Heart right ventricle (tissue), 16 donors: ENCODE measurements around the gene PDS5B. TPM values are rescaled to one million over a fixed set of nuclear protein-coding genes. Genes with fewer than 3 reads are reported as not detected.

Source experiments
- ATAC-seq, 8 donors: fragments of 200-7000 bp; cut with Tn5 transposase; one replicate each; pipeline ENCODE4 v1.9.1; 2020; ENCODE audit warnings: mild to moderate bottlenecking in 8 of 8, moderate library complexity in 8 of 8, moderate number of reproducible peaks in 1 of 8
- DNase-seq, 2 donors: peaks; one replicate each; pipeline ENCODE4 v3.0.0-alpha.2; 2020
- H3K27ac ChIP-seq, 10 donors: fragments of 200-600 bp; sonication (generic) in 2 of 10; one replicate each; pipeline versions ENCODE4 v1.5.0 to v1.8.0; 2020 to 2022; ENCODE audit warnings: mild to moderate bottlenecking in 3 of 10
- H3K27me3 ChIP-seq, 7 donors: fragments of 200-600 bp; one replicate each; pipeline ENCODE4 v1.8.0; 2021 to 2022; ENCODE audit warnings: mild to moderate bottlenecking in 2 of 7
- H3K36me3 ChIP-seq, 9 donors: fragments of 200-600 bp; sonication (generic) in 1 of 9; one replicate each; pipeline versions ENCODE4 v1.5.0 to v1.8.0; 2020 to 2022; ENCODE audit warnings: mild to moderate bottlenecking in 2 of 9
- H3K4me1 ChIP-seq, 9 donors: fragments of 200-600 bp; sonication (generic) in 1 of 9; one replicate each; pipeline versions ENCODE4 v1.5.0 to v1.8.0; 2020 to 2022; ENCODE audit warnings: mild to moderate bottlenecking in 4 of 9
- H3K4me3 ChIP-seq, 10 donors: fragments of 200-600 bp; sonication (generic) in 2 of 10; one replicate each; pipeline versions ENCODE4 v1.5.0 to v1.8.0; 2020 to 2022; ENCODE audit warnings: mild to moderate bottlenecking in 7 of 10, moderate library complexity in 2 of 10
- H3K9me3 ChIP-seq, 11 donors: fragments of 200-600 bp in 10 of 11; sonication (generic) in 2 of 11; one replicate each; pipeline versions ENCODE4 v1.5.0 to v1.8.0; 2013 to 2022; ENCODE audit warnings: mild to moderate bottlenecking in 2 of 11, control low read depth in 1 of 11, moderate library complexity in 1 of 11
- CTCF ChIP-seq, 9 donors: fragments of 200-600 bp; sonication (generic) in 2 of 9; IDR thresholded peaks; one replicate each; pipeline versions ENCODE4 v1.5.0 to v1.8.0; 2021 to 2022; ENCODE audit warnings: antibody characterized with exemption in 9 of 9, mild to moderate bottlenecking in 5 of 9, moderate library complexity in 1 of 9
- WGBS, 2 donors: extraction: QIAGEN DNeasy Blood & Tissue Kit; methylation state at CpG; one replicate each; pipeline ENCODE4 v1.1.7; 2013; ENCODE audit warnings: inconsistent platforms in 1 of 2; 5-methylcytosine and 5-hydroxymethylcytosine counted together
- intact Hi-C, 10 donors: fragments of 100-400 bp; cut with DNase I; formaldehyde crosslinking; loops; one replicate each; pipeline versions ENCODE4 v1.11.1 to v1.14.2; 2022
- polyA plus RNA-seq, 2 donors: library from polyadenylated mRNA; stranded (reverse); fragments of 200-250 nt; gene quantifications; one replicate each; pipeline ENCODE4 v1.2.3, GENCODE V29; 2013
- total RNA-seq, 10 donors: library from RNA; stranded (reverse); fragmentation: NEBNext Ultra II Directional in 3 of 10; extraction: Animal tissue kit (Norgen Biotek cat#: 25700) in 3 of 10; gene quantifications; one replicate each; pipeline versions ENCODE4 v1.2.1 to v1.2.4, GENCODE V29; 2021 to 2023
- donor health status: Arrhythmogenic right ventricular cardiomyopathy.
- donor health status: ischemic (EF 13 %, LVEDD 7.1; RV severe dilation, severe dysfunction).
- donor health status: healthy with polysubstance abuse.
- donor health status: DM: no; HTN: yes; CAD: no.
- donor health status: DM: no; HTN: no; CAD: no.
- donor health status: ischemic (EF 25% LVEDD 6.9; RV normal size, moderate dysfunction).
- donor health status: ischemic (EF 25% LVEDD 5.7; RV mildly dilated, moderate dysfunction).
- donor health status: healthy.
- donor health status: DM: yes; HTN: yes; CAD: no.
- donor health status: Ischemic cardiomyopathy.
- donor health status: ischemic (EF 35%, LVEDD 5.7; RV mildly dilated, moderate dysfunction).
- donor health status: nonischemic (EF 11% LVEDD 7.7; RV severe dilation, severe dysfunction).
- donor health status: DM: yes; HTN: yes; CAD: no.
- donor health status: PGD.
- donor health status: ischemic (EF 29% LVEDD 5.4; RV normal size, mild dysfunction).
- donor health status: nonischemic (EF 23%, LVEDD 6.1; RV moderate dilation, normal function).

PDS5B gene
- total and polyA plus RNA-seq, 12 donors = 5.6 to 29.6 (median 19.9) TPM

GRCh38 chr13:32595306-32595705 is 9.1 kb downstream of the PDS5B start:
- H3K9me3 ChIP-seq = peaks cover 0 to 13% (median 6%) of the 10 kb centered on the region in 11 donors
- ATAC-seq = no peak
- no peaks in the 10 kb centered on the region for H3K27me3 ChIP-seq
- H3K27ac ChIP-seq = no peak overlapping the region
- 81 to 84% methylated on average over 2 of the region's 2 CpGs for WGBS, 2 donors
- no peak for DNase-seq
- H3K4me1 ChIP-seq = peaks cover 0 to 25% (median 20%) of the 10 kb centered on the region in 9 donors
- H3K36me3 ChIP-seq = no peaks in the 10 kb centered on the region
- no peak for TF ChIP-seq CTCF (IDR thresholded peaks at IDR 0.05)
- no peak overlapping the region for H3K4me3 ChIP-seq
- intact Hi-C loops = loop anchor here in 1 of 10 donors (2.0 kb wide), 1 partner anchor 43 kb away; no protein-coding TSS in a partner anchor

GRCh38 chr13:32600890-32601289 is 14.6 kb downstream of the PDS5B start:
- no peaks in the 10 kb centered on the region for H3K27me3 ChIP-seq
- TF ChIP-seq CTCF (IDR thresholded peaks at IDR 0.05) = no peak
- H3K36me3 ChIP-seq = no peaks in the 10 kb centered on the region
- no peak for ATAC-seq
- WGBS, 2 donors = 77 to 78% methylated on average over 2 of the region's 2 CpGs
- no peak for DNase-seq
- intact Hi-C loops = no loop called here
- H3K9me3 ChIP-seq = peaks cover 0 to 34% (median 6%) of the 10 kb centered on the region in 11 donors
- H3K4me1 ChIP-seq = peaks cover 0 to 19% (median 16%) of the 10 kb centered on the region in 9 donors
- H3K4me3 ChIP-seq = no peak overlapping the region
- no peak overlapping the region for H3K27ac ChIP-seq

- intact Hi-C loops = no loop called here
- WGBS, 2 donors = 54% methylated on average over 1 of the region's 1 CpG
- Histone ChIP-seq H3K4me1 (peaks cover 0 to 13% (median 0%) of the 10 kb centered on the region in 9 donors), H3K4me3 (no peak overlapping the region), H3K27ac (no peak overlapping the region), H3K36me3 (no peaks in the 10 kb centered on the region), H3K27me3 (no peaks in the 10 kb centered on the region), H3K9me3 (peaks cover 0 to 48% (median 6%) of the 10 kb centered on the region in 11 donors)
- TF ChIP-seq CTCF (IDR thresholded peaks at IDR 0.05) = no peak
- ATAC-seq (no peak), DNase-seq (no peak)
Measured at GRCh38 chr13:32609428-32609827, 23.2 kb downstream of the PDS5B start.

GRCh38 chr13:32610538-32610937 is 24.3 kb downstream of the PDS5B start:
- no peak overlapping the region for H3K4me3 ChIP-seq
- intact Hi-C loops = no loop called here
- H3K27me3 ChIP-seq = no peaks in the 10 kb centered on the region
- no peak overlapping the region for H3K27ac ChIP-seq
- H3K36me3 ChIP-seq = no peaks in the 10 kb centered on the region
- TF ChIP-seq CTCF (IDR thresholded peaks at IDR 0.05) = no peak
- DNase-seq (no peak), ATAC-seq (no peak)
- H3K4me1 ChIP-seq = peaks cover 0 to 13% (median 0%) of the 10 kb centered on the region in 9 donors
- peaks cover 0 to 39% (median 6%) of the 10 kb centered on the region in 11 donors for H3K9me3 ChIP-seq
- WGBS, 2 donors = 88 to 92% methylated on average over 1 of the region's 1 CpG
